Natural killer cell treated with Interleukin-12 subunit alpha and Interleukin-12 subunit beta and Interleukin-15 and Interleukin-18, amount 100 ng/mL, for 72 hours (primary cell): ENCODE data around the gene BARX2. TPM values are rescaled to one million over a fixed set of nuclear protein-coding genes. Genes with fewer than 3 reads are reported as not detected.

ENCODE experiments used
- ATAC-seq, 2 donors: fragments of 150-1000 bp; cut with Tn5 transposase in 1 of 2; sonication (Bioruptor Pico), chemical (Tn5 transposase) in 1 of 2; 2 replicates each; pipeline ENCODE4 v1.10.0; 2021
- DNase-seq: peaks from one replicate; pipeline ENCODE4 v3.0.0; 2022; ENCODE audit warnings: low spot score
- H3K27ac Mint-ChIP-seq, 2 donors: 1 replicate in 1 of 2; 2 replicates in 1 of 2; pipeline ENCODE4 v1.8.0; 2022; ENCODE audit warnings: mixed read lengths in 2 of 2, mild to moderate bottlenecking in 1 of 2, moderate library complexity in 1 of 2
- H3K27me3 Mint-ChIP-seq, 2 donors: 1 replicate in 1 of 2; 2 replicates in 1 of 2; pipeline ENCODE4 v1.8.0; 2022; ENCODE audit warnings: mixed read lengths in 2 of 2
- H3K36me3 Mint-ChIP-seq: one replicate; pipeline ENCODE4 v1.8.0; 2022; ENCODE audit warnings: mixed read lengths
- H3K4me1 Mint-ChIP-seq, 2 donors: 1 replicate in 1 of 2; 2 replicates in 1 of 2; pipeline ENCODE4 v1.8.0; 2022; ENCODE audit warnings: low read depth in 2 of 2, mixed read lengths in 2 of 2, mild to moderate bottlenecking in 1 of 2
- H3K4me3 Mint-ChIP-seq: one replicate; pipeline ENCODE4 v1.8.0; 2022; ENCODE audit warnings: mixed read lengths
- H3K9me3 Mint-ChIP-seq: 2 replicates; pipeline ENCODE4 v1.8.0; 2022; ENCODE audit warnings: mixed read lengths
- total RNA-seq, 2 donors: library from RNA; stranded (reverse); gene quantifications; one replicate each; pipeline ENCODE4 v1.2.3, GENCODE V29; 2022

The BARX2 gene
- total RNA-seq, 2 donors from 2014 or later: not detected

- Mint-ChIP-seq H3K27me3 (peaks cover 0 to 7% of the 10 kb centered on the region in 2 donors), H3K4me1 (no peaks in the 10 kb centered on the region), H3K27ac (no peak overlapping the region), H3K36me3 (no peaks in the 10 kb centered on the region), H3K9me3 (no peaks in the 10 kb centered on the region), H3K4me3 (no peak overlapping the region)
- no peak for ATAC-seq
- no peak for DNase-seq
These were observed 70.9 kb downstream of the BARX2 start for GRCh38 chr11:129446572-129446971.

GRCh38 chr11:129447654-129448239 is 72.1 kb downstream of the BARX2 start:
- Mint-ChIP-seq H3K9me3 (no peaks in the 10 kb centered on the region), H3K36me3 (no peaks in the 10 kb centered on the region), H3K27ac (no peak overlapping the region), H3K27me3 (peaks cover 0 to 7% of the 10 kb centered on the region in 2 donors), H3K4me1 (no peaks in the 10 kb centered on the region), H3K4me3 (no peak overlapping the region)
- DNase-seq (no peak), ATAC-seq (peak in 1 of 2 donors; percentile 52)

DNA sequence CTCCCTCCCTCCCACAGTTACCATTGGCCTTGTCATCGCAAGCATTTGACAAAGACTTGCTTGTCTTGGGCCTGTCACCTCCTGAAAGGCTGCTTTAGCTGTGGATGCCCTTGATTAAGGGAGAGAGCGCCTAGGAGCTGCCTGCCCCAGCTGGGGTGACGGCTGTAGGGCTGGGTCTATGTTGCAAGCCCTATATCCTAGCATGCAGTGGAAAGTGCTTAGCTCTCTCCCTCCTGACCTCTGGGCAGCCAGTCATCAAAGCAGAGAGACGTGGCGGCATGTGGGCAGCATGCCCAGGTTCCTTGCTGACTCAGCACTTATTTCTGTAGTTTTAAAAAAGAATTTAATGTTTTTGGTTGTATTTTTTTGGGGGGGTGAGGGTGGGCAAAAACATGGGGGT is 75.9 kb downstream of the BARX2 start:
- Mint-ChIP-seq H3K27ac (no peak overlapping the region), H3K36me3 (no peaks in the 10 kb centered on the region), H3K4me1 (no peaks in the 10 kb centered on the region), H3K27me3 (peaks cover 0 to 7% of the 10 kb centered on the region in 2 donors), H3K9me3 (no peaks in the 10 kb centered on the region), H3K4me3 (no peak overlapping the region)
- DNase-seq (no peak), ATAC-seq (no peak)

GRCh38 chr11:129453293-129453721 is 77.7 kb downstream of the BARX2 start:
- H3K27me3 Mint-ChIP-seq: peaks cover 0 to 7% of the 10 kb centered on the region in 2 donors
- no peak overlapping the region for H3K4me3 Mint-ChIP-seq
- DNase-seq (no peak), ATAC-seq (no peak)
- no peaks in the 10 kb centered on the region for H3K9me3 Mint-ChIP-seq
- H3K36me3 Mint-ChIP-seq: no peaks in the 10 kb centered on the region
- H3K4me1 Mint-ChIP-seq: no peaks in the 10 kb centered on the region
- no peak overlapping the region for H3K27ac Mint-ChIP-seq

- DNase-seq (no peak), ATAC-seq (no peak)
- no peak overlapping the region for H3K4me3 Mint-ChIP-seq
- H3K27me3 Mint-ChIP-seq: peaks cover 0 to 7% of the 10 kb centered on the region in 2 donors
- H3K27ac Mint-ChIP-seq: no peak overlapping the region
- no peaks in the 10 kb centered on the region for H3K9me3 Mint-ChIP-seq
- no peaks in the 10 kb centered on the region for H3K36me3 Mint-ChIP-seq
- no peaks in the 10 kb centered on the region for H3K4me1 Mint-ChIP-seq
These were observed 79.5 kb downstream of the BARX2 start for GRCh38 chr11:129455101-129455500.

GRCh38 chr11:129455756-129456655 is 80.4 kb downstream of the BARX2 start:
- ATAC-seq: no peak
- H3K36me3 Mint-ChIP-seq: no peaks in the 10 kb centered on the region
- peaks cover 0 to 1% of the 10 kb centered on the region in 2 donors for H3K27me3 Mint-ChIP-seq
- DNase-seq: no peak
- no peak overlapping the region for H3K4me3 Mint-ChIP-seq
- H3K27ac Mint-ChIP-seq: no peak overlapping the region
- H3K9me3 Mint-ChIP-seq: no peaks in the 10 kb centered on the region
- no peaks in the 10 kb centered on the region for H3K4me1 Mint-ChIP-seq

DNA sequence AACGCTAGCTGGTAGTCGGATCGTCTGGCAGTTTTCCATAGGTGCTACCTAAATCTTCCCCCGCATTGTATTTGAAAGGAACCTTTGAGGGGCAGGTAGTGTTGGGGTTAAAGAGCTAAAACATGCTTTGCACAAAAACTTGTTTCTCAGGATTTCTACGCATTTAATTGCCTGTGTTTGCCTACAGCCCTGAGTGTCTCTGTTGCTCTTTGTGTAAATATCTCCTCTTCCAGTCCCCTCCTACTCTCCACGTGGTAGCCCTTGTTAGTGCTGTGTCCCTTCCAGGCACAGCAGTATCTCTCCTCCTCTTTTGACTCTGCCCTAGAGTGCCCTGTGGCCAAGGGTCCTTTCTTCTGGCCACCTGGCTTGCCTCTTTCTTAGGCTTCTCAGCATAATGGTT is 81.7 kb downstream of the BARX2 start:
- Mint-ChIP-seq H3K4me3 (no peak overlapping the region), H3K4me1 (no peaks in the 10 kb centered on the region), H3K36me3 (no peaks in the 10 kb centered on the region), H3K27me3 (peaks cover 0 to 6% of the 10 kb centered on the region in 2 donors), H3K9me3 (no peaks in the 10 kb centered on the region), H3K27ac (no peak overlapping the region)
- DNase-seq: no peak
- no peak for ATAC-seq

- DNase-seq (no peak), ATAC-seq (no peak)
- Mint-ChIP-seq H3K36me3 (no peaks in the 10 kb centered on the region), H3K27me3 (peaks cover 0 to 9% of the 10 kb centered on the region in 2 donors), H3K4me1 (no peaks in the 10 kb centered on the region), H3K9me3 (no peaks in the 10 kb centered on the region), H3K27ac (no peak overlapping the region), H3K4me3 (no peak overlapping the region)
These were observed 82.6 kb downstream of the BARX2 start for GRCh38 chr11:129458278-129458677.

GRCh38 chr11:129458756-129459535 is 83.3 kb downstream of the BARX2 start:
- Mint-ChIP-seq H3K4me3 (no peak overlapping the region), H3K4me1 (no peaks in the 10 kb centered on the region), H3K27ac (no peak overlapping the region), H3K36me3 (no peaks in the 10 kb centered on the region), H3K27me3 (peaks cover 0 to 15% of the 10 kb centered on the region in 2 donors), H3K9me3 (peaks cover 3% of the 10 kb centered on the region)
- ATAC-seq: no peak
- DNase-seq: no peak

GRCh38 chr11:129460714-129461113 is 85.1 kb downstream of the BARX2 start:
- Mint-ChIP-seq H3K36me3 (no peaks in the 10 kb centered on the region), H3K27me3 (peaks cover 0 to 28% of the 10 kb centered on the region in 2 donors), H3K4me3 (no peak overlapping the region), H3K27ac (no peak overlapping the region), H3K9me3 (peaks cover 3% of the 10 kb centered on the region), H3K4me1 (no peaks in the 10 kb centered on the region)
- DNase-seq: no peak
- no peak for ATAC-seq

GRCh38 chr11:129484068-129484467 is 108.4 kb downstream of the BARX2 start:
- Mint-ChIP-seq H3K9me3 (peaks cover 9% of the 10 kb centered on the region), H3K27me3 (peaks cover 7 to 23% of the 10 kb centered on the region in 2 donors), H3K4me3 (no peak overlapping the region), H3K27ac (no peak overlapping the region), H3K36me3 (no peaks in the 10 kb centered on the region), H3K4me1 (no peaks in the 10 kb centered on the region)
- ATAC-seq (no peak), DNase-seq (no peak)

- H3K9me3 Mint-ChIP-seq: peaks cover 9% of the 10 kb centered on the region
- peaks cover 5 to 17% of the 10 kb centered on the region in 2 donors for H3K27me3 Mint-ChIP-seq
- no peak overlapping the region for H3K4me3 Mint-ChIP-seq
- no peaks in the 10 kb centered on the region for H3K4me1 Mint-ChIP-seq
- no peak overlapping the region for H3K27ac Mint-ChIP-seq
- DNase-seq (no peak), ATAC-seq (no peak)
- no peaks in the 10 kb centered on the region for H3K36me3 Mint-ChIP-seq
These were observed 113.6 kb downstream of the BARX2 start for GRCh38 chr11:129489249-129489648.

DNA sequence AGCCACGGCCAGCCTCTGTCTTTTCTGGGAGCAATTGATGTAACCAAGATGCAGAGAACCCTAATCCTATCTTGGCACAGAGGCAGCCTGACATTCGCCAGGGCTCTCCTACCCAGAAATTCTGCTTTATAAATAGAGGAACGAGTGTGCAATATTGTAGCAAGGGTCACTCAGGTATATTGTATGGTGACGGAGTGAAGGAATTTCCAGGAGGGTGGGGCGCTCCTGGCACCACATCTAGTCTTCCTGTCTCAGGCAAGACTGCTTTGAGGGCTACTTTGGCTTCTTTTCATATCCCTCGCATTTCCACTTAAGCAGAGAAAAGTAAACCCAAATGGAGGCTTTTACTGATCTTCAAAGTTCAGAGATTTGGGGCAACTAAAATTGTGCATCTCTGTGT is 114.4 kb downstream of the BARX2 start:
- DNase-seq: no peak
- no peak for ATAC-seq
- H3K4me1 Mint-ChIP-seq: no peaks in the 10 kb centered on the region
- no peak overlapping the region for H3K4me3 Mint-ChIP-seq
- H3K36me3 Mint-ChIP-seq: no peaks in the 10 kb centered on the region
- no peak overlapping the region for H3K27ac Mint-ChIP-seq
- H3K27me3 Mint-ChIP-seq: peaks cover 5 to 24% of the 10 kb centered on the region in 2 donors
- peaks cover 13% of the 10 kb centered on the region for H3K9me3 Mint-ChIP-seq

DNA sequence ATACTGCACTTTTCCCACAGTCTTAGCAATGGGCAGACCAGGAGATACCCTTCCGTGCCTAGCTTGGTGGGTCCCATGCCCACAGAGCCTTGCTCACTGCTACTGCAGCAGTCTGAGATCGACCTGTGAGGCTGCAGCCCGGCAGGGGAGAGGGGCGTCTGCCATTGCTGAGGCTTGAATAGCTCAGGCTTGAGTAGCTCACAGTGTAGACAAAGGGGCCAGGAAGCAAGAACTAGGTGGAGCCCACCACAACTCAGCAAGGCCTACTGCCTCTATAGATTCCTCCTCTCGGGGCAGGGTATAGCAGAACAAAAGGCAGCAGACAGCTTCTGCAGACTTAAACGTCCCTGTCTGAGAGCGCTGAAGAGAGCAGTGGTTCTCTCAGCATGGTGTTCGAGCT is 118.1 kb downstream of the BARX2 start:
- Mint-ChIP-seq H3K4me1 (no peaks in the 10 kb centered on the region), H3K9me3 (peaks cover 22% of the 10 kb centered on the region), H3K27ac (no peak overlapping the region), H3K36me3 (no peaks in the 10 kb centered on the region), H3K27me3 (peaks cover 0 to 7% of the 10 kb centered on the region in 2 donors), H3K4me3 (no peak overlapping the region)
- ATAC-seq (no peak), DNase-seq (no peak)
